Measurements from ENCODE around the gene STAC3.

DNA sequence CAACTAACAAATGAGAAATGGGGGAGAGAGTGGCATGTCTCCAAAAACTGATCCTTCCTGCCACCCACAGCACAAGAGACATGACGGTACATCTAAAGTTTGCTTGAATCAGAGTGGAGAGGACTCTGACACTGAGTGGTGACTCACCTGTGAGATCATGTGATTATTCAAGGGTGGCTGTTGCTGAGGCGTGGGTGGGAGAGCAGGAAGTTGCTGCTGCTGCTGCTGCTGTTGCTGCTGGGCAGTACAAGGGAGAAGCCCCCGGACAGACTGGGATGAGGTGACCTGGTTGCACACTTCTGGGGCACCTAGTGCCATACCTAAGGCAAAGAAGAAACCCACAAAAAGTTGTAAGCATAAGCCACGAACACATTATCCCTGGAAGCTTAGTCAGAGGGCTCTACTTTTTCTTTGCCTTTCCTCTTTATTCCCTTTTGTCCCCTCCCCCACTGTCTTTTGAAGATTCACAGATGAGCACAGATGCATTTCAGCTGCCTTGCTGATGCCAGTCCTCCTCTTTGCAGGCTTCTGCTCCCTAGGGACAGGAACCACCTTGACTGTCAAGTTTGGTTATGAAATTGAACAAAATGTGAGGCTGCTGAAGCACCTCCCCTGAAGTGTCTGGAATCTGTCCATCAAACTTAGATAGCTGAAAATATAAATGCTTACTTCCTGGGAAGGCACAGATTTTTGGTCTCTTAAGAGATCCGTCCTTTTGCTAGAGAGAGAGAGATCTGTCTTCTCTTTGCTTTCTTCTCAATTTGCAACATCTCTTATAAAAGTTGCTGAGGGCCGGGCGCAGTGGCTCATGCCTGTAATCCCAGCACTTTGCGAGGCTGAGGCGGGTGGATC, 29.4 kb upstream of the STAC3 start:
- TF ChIP-seq, protein P1, sequence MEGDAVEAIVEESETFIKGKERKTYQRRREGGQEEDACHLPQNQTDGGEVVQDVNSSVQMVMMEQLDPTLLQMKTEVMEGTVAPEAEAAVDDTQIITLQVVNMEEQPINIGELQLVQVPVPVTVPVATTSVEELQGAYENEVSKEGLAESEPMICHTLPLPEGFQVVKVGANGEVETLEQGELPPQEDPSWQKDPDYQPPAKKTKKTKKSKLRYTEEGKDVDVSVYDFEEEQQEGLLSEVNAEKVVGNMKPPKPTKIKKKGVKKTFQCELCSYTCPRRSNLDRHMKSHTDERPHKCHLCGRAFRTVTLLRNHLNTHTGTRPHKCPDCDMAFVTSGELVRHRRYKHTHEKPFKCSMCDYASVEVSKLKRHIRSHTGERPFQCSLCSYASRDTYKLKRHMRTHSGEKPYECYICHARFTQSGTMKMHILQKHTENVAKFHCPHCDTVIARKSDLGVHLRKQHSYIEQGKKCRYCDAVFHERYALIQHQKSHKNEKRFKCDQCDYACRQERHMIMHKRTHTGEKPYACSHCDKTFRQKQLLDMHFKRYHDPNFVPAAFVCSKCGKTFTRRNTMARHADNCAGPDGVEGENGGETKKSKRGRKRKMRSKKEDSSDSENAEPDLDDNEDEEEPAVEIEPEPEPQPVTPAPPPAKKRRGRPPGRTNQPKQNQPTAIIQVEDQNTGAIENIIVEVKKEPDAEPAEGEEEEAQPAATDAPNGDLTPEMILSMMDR (IDR thresholded peaks at IDR 0.05 in 4 of 5, conservative IDR thresholded peaks at IDR 0.05 in 1 of 5): no peak
- no peak for TF ChIP-seq POLR2A (IDR thresholded peaks at IDR 0.05)
